HG03139 (cell line): ENCODE results near the gene SLC25A48.
A peak's percentile ranks its signal among the peaks of the same experiment; 100 is the strongest.

Experiments used
- ATAC-seq: cut with Tn5 transposase; IDR thresholded peaks from one replicate; pipeline ENCODE4 v1.9.1; 2021; ENCODE audit not compliant: unreplicated experiment

Gene SLC25A48

DNA sequence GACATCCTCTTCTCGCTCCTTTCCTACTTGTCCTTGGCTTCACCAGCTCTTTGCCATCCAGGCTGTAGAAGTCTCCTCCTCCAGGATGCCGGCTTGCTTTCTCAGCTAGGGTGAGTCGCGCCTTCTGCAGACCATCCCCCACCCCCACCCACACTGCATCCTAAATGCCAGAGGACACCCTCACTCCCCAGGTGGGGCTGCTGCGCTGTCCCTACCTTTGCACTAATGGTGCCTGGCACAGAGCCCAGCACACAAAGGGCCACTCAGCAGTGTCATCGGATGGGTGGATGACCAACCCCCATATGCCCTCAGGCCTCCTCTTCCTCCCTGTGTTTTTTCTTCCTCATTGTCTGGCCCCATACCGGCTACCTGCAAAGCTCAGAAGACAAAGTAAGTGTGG lies 46.3 kb downstream of the SLC25A48 start:
- no peak for ATAC-seq

DNA sequence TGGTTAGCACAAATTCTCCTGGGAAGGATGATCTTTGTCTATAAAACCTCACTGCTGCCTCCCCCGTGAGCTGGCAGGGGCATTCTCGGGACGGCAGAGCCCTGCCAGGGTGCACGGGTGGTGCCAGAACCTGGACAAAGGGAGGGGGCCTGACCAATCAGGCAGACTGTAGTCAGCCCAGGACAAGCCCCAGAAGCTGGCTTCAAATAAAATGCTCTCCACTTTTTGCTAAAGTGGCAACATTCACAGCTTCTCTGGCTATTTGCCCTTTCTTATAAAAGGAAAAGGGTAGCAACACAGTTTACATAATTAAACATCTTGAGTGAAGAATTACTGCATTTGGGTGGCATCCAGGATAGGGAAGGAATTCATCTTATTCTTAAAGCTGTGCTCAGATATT lies 46.8 kb downstream of the SLC25A48 start:
- ATAC-seq, result no peak

DNA sequence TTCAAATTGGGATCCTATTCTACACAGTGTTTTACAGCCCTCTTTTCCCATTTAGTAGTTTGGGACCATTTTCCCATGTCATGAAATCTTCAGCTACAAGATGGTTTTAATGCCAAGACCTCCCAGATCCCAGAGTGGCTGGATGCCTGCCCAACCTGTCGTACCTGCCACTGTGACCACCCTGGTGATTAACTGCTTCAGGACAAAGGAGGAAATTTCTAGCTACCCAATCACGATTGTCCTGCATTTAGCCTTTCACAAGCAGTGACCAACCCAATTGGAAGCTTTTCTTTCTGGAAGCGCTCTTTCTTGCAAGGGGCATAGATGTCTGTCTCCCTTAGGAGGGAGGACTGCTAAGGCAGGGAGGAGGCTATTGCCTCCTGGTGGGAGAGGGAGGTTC lies 47.4 kb downstream of the SLC25A48 start:
- ATAC-seq, result no peak

DNA sequence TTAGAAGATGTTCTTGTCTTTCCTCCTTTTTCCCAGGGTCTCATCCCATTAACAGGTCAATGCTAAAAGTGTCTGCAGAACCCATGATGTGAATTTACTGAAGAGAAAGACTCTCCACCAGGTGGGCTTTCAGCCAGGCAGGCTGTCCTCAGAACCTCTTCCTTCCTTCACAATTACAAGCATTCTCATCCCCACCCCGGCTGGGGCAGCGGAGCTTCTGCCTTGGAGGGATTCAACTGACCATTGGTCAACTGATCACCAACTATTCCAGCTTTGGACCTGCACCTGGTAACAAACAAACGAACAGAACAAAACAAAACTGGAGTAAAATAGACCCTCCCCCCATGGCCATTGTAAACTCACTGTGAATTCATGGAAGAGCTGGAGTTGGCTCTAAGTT lies 48.6 kb downstream of the SLC25A48 start:
- no peak for ATAC-seq

DNA sequence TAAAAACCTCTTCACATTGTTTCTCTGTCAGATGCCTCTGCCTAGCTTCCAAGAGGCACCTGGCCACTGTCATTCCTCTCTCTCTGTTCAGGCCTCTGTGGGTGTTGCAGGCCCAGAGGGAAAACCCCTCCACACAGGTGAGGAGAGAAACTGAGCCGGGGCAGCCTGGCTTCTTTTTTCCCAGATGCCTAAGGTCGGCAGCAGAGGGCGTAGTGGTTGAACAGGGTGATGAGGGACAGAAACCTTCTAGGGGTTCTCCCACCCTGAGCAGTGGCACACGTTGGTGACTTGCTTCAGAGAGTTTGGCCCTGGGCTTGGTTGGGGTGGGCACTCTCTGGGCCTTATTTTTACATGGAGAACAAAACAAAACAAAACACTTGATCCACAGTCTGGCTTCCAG lies 49.0 kb downstream of the SLC25A48 start:
- no peak for ATAC-seq

DNA sequence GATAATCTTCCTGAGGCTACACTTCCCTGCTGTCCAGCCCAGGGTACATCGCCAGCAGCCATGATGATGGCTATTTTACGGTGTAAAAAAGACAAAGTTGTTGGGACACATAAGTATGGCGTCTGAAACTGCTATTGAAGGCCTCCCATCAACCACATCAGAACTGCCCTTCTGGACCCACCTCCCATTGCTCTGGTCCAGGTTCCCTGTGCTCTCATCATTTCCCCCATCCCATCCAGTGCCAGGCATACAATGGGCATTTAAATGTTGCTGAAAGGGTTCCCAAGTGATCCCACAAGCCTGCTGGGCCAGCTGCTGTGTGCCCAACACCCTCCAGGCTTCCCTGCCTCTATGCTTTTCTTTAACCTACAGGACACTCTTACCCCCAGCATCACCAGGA lies 50.6 kb downstream of the SLC25A48 start:
- ATAC-seq, result no peak

DNA sequence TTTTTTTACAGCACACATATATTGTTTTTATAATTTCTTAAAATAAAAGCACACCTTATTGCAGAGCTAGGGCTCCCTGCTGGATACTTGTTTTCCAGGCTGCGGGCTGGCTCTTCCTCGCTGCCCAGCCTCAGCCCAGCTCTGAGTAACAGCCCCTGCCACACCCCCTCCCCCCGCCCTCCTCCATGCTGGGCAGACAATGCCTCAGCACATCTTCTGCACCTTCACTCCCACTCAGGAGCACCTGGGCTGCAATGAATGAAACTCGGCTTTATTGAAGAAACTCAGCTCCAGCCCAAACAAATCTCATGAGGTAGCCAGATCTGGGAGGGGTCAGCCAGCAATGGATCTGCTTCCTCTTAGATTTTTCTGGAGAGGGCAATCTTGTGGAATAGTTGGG lies 51.7 kb downstream of the SLC25A48 start:
- ATAC-seq, result no peak

DNA sequence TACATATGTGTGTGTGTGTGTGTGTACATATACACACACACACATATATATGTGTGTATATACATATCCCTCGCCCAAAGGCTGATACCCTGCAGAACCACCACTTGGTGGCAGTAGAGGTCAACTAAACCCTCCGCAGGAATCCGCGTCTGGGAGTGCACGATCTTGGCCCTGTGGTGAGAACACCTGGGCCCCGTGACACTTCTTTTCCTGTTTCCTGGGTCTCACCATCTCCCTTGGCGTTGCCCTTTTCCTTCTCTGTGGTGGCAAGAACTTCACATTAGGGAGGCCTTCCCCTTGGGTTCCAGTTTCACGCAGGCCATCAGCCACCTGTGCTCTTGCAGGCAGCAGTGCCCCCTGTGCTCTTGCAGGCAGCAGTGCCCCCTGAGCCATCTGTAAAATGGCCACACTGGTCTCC lies 53.0 kb downstream of the SLC25A48 start:
- ATAC-seq, result peak; percentile 89

DNA sequence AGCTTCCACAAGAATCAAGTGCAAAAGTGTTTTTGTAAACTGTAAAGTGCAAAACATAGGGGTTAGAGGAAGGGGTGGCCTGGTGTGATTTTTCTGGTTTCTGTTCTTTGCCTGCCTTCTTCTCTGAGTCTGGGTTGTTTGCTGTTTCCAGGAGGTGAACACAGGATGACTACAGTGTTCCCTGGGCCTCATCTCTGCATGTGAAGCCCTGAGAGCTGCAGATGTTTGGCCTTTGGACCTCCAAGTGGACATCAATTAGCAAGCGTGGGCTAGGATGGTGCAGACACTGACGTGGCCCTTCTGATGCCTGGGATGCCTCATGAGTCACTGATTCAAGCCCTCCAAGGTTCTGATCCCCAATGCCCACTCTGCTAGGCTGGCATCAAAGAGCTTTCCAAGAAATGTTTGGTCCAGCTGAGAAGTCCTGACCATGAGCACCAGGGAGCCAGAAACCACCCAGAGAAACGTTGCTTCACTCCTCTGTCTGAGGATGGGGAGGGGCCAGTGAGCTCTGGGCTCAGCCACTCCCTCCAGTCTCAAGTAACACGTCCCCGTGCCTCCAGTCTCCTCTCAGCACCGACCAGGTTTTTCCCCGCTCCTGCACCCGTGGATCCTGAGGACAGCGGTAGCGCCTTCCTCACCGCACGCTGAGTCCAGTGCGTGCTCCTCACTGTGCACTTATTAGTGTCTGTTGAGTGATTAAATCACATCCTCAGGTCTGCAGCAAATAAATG lies 53.6 kb downstream of the SLC25A48 start:
- no peak for ATAC-seq

DNA sequence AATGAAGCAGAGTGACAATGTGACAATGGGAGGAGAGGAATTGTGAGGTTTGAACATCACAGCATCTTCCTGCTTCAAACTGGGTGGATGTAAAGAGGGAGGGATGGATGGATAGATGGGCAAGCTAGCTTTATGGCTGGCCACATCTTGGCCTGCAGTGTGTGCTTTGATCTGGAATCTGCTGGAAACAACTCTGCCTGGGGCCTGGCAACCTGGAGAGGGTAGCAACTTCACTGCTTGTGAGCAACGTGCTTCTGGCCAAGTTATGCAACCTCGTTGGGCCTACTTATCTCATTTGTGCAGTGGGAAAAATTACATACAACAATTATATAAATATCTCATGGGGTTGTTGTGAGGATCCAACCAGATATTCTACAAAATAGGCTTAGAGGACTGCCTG lies 55.8 kb downstream of the SLC25A48 start:
- no peak for ATAC-seq

DNA sequence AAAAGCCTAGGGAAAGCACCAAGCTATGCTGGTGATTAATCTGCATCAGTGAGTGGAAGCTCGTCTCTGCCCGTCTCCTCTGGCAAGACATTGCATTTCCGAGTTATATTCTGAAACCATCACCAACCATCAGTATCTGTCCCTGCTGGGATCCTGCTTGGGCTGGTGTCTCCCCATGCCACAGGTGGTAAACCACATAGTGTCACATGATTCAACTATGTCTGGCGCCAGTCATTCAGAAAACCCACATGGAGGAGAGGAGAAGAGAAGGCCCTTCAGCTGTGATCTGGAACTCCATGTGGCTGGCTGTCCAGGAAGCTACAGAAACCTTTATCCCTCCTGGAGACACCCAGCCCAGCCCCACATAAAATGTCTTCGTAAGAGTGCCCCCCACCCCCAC lies 56.4 kb downstream of the SLC25A48 start:
- no peak for ATAC-seq

DNA sequence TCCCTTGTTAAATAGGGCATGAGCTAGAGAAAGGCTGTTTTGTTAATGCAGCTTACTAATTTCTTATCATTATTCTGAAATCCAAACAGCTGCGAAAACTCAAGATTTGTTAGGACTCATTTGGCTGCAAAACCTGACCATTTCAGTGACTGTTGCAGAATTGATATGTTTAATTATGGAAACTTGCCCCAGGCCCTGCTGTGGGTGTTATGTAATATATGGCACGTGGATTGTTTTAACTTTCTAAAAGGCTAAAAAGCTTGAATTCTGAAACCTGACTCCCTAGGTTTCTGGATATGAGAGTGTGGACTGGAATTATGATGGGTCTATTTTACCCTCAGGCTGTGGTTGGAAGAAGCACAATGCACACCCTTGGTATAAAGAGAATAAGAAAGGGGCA lies 56.8 kb downstream of the SLC25A48 start:
- ATAC-seq, result no peak

DNA sequence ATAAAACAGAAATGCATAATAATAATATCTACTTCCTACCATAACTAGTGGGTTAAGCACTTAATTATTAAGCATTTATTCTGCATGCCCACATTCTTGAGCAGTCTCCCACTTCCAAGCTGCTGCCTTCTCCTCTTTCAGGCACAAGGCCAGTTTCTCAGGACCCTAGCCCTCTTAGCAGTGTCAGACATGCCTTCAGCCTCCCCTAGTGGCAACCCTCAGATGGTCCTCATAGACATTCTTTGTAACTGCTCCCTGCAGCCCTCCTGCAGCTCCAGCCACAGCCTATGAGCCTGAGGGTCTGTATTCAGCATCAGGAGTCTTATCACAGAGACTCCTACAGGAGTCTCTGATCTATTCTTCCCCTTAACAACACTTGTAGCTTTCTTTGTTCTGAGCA lies 57.3 kb downstream of the SLC25A48 start:
- ATAC-seq, result no peak

DNA sequence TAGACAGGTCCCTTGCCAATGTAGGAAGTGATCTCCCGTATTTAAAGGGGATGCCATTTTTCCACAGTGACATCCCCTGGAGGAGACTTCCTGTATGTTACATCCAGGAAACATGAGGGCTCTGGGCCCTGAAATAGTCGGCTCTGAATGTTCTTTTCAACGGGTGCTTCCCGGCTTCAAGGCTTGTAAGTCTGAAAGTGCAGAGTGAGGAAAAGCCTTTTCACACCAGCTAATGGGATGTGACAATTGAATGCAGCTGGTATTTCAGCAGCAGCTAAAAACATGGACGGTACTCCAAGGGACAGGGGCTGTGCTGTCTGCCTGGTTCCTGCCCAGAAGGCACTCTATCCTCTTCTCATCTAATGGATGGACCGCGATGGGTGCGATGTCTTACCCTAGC lies 59.8 kb downstream of the SLC25A48 start:
- no peak for ATAC-seq

DNA sequence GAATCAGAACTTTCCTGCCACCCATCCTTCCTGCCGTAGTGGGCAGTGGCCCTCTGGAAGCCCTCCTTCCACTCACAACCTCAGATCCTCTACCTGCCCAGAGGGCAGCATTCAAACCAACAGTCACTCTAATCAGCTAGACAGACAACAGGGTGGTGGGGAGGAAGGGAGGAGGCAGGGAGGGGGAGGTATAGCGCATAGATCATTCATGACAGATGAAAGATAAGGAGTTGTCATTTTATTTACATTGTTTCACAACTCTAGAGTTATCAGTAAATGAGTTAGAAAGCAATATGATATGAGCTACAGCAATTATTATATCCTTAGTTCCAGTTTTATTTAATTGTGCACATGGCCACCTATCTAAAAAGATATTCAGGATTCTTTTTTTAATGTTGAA lies 60.3 kb downstream of the SLC25A48 start:
- ATAC-seq, result no peak

DNA sequence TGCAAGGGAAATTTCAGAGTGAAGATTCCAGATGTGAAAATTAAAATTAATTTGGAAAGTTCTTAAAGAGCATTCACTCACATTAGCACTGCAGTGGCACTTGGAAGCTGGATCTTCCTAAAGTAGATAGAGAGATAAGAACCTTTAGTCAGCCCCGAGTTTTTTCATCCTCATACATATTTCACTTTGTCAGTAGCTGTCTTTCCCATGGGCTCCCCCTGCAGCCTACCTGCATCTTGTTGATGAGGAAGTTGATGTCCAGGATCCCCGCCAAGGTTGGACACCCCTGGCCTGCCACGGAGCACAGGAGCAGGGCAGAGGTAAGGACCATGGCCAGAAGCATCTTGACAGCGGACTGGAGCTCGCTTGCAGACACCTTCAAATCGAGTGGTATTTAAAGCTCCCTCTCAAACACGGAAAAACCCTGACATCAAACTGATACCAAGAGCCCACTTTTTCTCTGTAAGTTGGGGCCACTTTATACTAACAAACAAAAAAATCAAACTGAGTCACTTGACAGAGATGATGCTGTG lies 61.1 kb downstream of the SLC25A48 start, which contains the start of gene IL9:
Gene IL9 (minus strand): TSS at position 368 of the 533 bp plus-strand sequence. CDS start 25 bp downstream, at position 343.
- ATAC-seq, result no peak

DNA sequence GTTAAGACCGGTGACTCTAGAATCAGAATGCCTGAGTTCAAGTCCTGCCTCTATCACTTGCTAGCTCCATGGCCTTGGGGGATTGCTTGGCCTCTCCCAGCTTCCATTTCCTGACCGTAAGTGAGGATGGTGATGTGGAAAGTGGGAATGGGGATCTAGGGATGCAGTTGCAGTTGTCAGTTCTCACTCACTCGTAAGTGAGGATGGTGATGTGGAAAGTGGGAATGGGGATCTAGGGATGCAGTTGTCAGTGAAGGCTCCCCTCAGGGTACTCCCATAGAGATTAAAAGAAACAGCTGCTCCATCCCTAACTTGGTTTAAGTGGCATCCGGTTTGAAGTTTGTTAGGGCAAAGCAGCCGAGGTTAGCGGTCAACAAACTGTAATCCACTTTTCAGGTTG lies 64.2 kb downstream of the SLC25A48 start:
- no peak for ATAC-seq

DNA sequence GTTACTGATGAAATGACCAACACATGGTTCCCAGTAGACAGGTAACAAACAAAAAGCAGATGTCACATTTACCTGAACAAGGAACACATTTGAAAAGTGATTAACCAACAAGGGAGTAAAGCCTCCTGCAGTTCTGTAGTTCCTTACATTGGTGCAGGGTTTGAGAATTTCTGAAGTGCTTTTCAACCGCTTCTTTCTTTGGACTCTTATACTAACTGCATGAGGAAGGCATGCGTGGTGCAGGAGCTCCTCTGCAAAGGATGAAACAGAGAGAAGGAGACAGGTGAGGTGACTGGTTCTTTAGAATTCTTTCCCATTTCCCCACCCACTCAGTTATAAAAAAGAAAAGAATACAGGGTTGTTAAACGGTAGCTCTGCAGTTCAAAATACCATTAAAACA lies 65.8 kb downstream of the SLC25A48 start:
- no peak for ATAC-seq

DNA sequence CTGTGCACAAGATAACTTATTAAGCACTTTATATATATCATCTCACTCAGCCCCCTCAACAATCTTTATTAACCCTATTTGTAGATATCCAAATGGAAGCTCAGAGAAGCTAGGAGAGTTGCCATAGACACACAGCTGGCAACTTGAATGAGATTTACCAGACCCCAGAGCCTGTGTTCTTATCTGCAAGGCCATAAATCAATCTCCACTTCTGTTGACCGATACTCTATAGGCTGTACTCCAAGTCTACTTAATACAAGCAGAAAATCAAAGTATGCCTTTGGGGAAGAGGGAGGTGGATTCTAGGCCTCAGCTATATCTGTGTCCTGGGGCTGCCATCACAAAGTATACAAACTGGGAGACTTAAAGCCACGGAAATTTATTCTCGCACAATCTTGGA lies 67.2 kb downstream of the SLC25A48 start:
- no peak for ATAC-seq

DNA sequence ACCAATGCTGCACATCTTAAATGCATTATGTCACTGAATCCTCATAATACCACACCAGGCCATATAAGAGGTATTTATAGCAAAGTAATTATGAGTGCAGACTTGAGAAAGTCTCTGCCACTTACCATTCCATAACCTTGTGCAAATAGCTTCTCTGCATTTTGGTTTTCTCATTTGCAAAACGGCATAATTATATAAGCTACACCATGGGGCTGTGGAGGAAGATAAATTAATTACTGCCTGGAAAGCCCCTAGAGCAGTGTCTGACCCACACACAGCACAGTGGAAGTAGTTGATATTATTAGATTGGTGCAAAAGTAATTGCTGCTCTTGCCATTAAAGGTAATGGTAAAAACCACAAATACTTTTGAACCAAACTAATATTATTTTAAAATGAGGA lies 70.7 kb downstream of the SLC25A48 start:
- no peak for ATAC-seq

DNA sequence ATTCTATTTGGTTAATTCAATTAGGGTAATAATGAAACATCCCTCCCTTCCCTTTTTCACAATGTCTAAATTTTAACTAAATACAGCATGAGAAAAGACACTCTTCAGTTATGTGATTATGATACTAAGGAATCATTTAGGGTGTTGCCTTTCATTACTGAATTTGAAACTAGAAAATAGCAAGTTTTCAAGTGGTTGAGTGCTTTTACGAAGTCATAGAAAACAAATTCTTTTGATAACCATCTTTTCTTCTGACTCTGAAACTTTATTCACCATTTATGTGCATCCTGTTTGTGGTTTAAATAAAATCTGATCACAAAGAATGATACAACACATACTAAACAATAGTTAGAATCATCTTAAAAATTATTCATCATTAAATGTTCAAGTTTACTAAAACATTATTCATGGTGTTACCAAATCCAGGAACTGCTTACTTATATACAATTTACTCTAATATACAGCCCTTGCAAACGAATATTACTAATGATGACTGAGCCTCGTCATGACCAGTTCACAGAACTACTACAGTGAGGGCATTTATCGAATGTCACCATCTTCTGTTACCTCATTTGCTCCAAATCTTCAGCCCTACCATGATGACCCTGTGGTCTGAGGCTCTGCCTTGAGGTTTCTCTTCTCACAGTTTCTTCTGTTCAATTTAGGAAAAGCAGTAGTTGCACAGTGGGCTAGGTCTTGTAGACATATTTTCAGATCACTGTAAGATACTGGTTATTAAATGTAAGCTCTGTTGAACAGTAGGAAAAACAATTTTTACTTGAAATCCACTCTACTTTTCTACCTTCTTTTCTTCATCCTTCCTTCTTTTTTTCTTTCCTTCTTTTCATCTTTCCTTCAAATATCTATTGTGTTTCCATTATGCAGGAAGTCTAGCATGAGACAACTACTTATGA lies 79.5 kb downstream of the SLC25A48 start:
- ATAC-seq, result no peak

DNA sequence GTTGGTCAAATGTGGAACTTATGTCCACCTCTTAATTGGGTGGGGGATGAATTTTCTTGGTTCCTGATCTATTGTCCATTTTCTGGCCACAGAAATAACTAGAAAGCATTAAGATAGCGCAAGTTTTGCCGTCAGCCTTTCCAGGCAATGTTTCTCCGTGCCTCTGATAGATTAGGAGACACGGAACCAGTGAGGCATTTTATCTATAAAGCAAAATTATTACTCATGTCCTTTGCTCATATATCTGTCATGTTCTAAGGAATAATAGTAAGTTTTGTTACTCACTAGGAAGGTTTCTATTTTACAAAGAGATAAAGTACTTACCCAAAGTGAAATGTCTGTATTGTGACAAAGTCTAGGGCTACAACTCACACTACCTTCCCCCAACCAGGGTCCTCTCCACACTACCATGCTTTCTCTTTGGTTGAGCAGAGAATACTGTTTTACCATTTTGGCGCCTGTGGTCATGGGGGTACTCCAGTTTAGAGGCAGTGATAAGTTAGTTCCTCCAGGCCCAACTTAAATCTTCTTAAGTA lies 81.1 kb downstream of the SLC25A48 start:
- ATAC-seq, result no peak
